Measurements from ENCODE around the gene KLHL22.

The KLHL22 gene

DNA sequence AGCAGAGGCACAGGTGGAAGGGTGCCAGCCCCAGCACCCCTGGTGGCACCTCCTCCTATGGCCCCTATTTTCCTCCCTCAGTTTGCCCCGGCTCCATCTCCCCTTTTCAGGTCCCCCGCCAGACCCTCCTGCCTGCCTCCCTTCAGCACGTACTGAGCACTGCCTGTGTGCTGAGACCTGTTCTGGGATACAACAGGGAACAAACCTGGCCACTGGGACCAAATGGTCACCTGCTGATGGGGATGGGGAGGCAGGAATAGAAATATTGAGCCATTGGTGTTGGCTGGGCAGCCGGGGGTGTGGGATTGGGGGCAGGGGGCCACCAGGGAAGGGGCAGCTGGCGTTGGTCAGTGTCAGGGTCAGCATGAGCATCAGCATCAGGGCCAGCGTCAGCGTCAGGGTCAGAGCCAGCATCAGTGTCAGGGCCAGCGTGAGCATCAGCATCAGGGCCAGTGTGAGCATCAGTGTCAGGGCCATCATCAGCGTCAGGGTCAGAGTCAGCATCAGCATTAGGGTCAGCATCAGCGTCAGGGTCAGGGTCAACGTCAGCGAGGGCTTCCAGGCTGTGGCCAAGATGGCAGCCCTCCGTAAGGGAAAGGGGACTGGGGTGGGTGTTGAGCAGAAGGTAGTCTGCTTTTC is 94.1 kb downstream of the KLHL22 start:
- no peak overlapping the region for H3K4me3 ChIP-seq (ENCODE audit: low read depth, low read length)
- TF ChIP-seq, protein P1, sequence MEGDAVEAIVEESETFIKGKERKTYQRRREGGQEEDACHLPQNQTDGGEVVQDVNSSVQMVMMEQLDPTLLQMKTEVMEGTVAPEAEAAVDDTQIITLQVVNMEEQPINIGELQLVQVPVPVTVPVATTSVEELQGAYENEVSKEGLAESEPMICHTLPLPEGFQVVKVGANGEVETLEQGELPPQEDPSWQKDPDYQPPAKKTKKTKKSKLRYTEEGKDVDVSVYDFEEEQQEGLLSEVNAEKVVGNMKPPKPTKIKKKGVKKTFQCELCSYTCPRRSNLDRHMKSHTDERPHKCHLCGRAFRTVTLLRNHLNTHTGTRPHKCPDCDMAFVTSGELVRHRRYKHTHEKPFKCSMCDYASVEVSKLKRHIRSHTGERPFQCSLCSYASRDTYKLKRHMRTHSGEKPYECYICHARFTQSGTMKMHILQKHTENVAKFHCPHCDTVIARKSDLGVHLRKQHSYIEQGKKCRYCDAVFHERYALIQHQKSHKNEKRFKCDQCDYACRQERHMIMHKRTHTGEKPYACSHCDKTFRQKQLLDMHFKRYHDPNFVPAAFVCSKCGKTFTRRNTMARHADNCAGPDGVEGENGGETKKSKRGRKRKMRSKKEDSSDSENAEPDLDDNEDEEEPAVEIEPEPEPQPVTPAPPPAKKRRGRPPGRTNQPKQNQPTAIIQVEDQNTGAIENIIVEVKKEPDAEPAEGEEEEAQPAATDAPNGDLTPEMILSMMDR (IDR thresholded peaks at IDR 0.05; ENCODE audit: low read depth, low read length) = no peak

GRCh38 chr22:20400606-20401375 is 94.8 kb downstream of the KLHL22 start:
- TF ChIP-seq, protein P1 (IDR thresholded peaks at IDR 0.05; ENCODE audit: low read depth, low read length) = no peak
- no peak overlapping the region for H3K4me3 ChIP-seq (ENCODE audit: low read depth, low read length)

DNA sequence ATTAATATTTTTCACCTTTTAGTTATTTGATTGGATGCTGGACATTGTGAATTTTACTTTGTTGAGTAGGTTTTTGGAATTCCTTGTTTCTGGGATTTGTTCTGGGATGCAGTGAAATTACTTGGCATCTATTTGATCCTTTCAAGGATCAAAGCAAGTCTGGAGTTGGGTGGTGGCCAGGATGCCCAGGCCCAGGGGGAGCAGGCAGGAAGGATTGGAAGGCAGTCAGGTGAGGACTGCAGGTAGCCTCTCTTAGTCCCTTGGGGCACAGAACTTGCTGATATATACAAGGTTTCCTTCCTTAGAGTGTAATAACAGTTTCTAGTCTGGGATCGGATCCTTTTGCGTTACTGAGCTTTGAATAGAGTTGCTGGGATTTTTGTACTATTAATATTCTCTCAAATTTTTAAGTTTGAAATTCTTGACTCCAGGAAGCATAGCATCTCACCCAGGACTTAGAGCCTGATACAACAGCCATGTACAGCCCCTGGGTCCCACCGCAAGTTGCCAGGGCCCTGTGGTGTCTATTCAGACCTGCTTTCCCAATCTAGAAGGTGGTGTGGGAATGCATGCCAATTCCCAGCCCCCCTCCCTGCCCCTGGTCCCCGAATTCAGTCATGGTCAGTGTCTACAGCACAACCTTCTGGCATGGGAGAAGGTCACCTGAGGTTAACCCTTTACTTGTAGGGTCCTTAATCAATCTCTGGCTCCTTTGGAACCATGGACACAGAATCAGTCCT is 95.6 kb downstream of the KLHL22 start:
- TF ChIP-seq, protein P1 (IDR thresholded peaks at IDR 0.05; ENCODE audit: low read depth, low read length) = no peak
- no peak overlapping the region for H3K4me3 ChIP-seq (ENCODE audit: low read depth, low read length)

DNA sequence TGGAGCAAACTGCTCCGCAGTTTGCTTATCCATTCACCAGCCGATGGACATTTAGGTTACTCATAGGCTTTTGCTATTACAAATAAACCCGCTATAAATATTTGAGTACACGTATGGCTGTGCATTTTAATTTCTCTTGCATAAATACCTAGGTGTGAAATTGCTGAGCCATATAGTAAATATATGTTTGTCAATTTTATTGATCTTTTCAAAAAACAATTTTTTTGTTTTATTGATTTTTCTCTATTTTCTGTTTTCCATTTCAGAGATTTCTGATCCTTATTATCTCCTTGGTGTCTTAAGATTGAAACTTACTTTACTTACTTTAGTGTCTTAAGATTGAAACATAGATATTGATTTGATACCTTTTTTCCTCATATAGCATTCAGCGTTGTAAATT is 97.2 kb downstream of the KLHL22 start:
- H3K4me3 ChIP-seq (ENCODE audit: low read depth, low read length) = no peak overlapping the region
- TF ChIP-seq, protein P1 (IDR thresholded peaks at IDR 0.05; ENCODE audit: low read depth, low read length) = no peak

- TF ChIP-seq, protein P1 (IDR thresholded peaks at IDR 0.05; ENCODE audit: low read depth, low read length) = no peak
- no peak overlapping the region for H3K4me3 ChIP-seq (ENCODE audit: low read depth, low read length)
These were observed 98.1 kb downstream of the KLHL22 start for GRCh38 chr22:20397498-20397897.

DNA sequence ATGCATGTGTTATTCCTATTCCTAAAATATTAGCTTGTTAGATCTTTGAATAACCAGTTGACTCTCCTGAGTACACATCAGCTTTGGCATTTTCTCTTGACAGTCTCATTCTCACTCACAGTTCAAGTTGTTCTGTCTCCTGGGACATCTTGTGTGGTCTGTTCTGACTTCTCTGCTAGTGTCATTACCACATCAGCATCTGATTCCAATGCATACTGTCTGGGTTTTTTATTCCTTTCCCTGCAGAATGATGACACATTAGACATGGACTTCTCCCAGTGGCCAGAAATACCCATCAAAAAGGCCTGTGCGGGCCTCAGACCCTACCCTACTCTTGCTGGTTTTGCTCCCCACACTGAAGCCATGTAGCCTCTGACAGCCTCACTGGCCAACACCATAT is 99.0 kb downstream of the KLHL22 start:
- H3K4me3 ChIP-seq (ENCODE audit: low read depth, low read length) = no peak overlapping the region
- TF ChIP-seq, protein P1 (IDR thresholded peaks at IDR 0.05; ENCODE audit: low read depth, low read length) = no peak

GRCh38 chr22:20395907-20396287 is 99.7 kb downstream of the KLHL22 start:
- H3K4me3 ChIP-seq (ENCODE audit: low read depth, low read length) = no peak overlapping the region
- TF ChIP-seq, protein P1 (IDR thresholded peaks at IDR 0.05; ENCODE audit: low read depth, low read length) = no peak

Data from WI38 (cell line).